OCI-LY7 (cell line): Measurements from ENCODE around the gene ADGRG3.

ENCODE experiments used
- CTCF ChIP-seq: fragments of 200-600 bp; sonication (generic); conservative IDR thresholded peaks from 2 replicates; pipeline ENCODE4 v1.5.1; 2014; ENCODE audit warnings: mild to moderate bottlenecking, antibody characterized with exemption, low read length, moderate library complexity, mixed read lengths
- EZH2phosphoT487 ChIP-seq: fragments of 200-600 bp; sonication (generic); IDR thresholded peaks from 2 replicates; pipeline ENCODE4 v1.6.1; 2018; ENCODE audit warnings: low read depth, borderline replicate concordance, mild to moderate bottlenecking, mixed run types, antibody characterized with exemption, low read length, moderate library complexity, mixed read lengths

- no peak for TF ChIP-seq CTCF
- no peak for TF ChIP-seq EZH2phosphoT487
Measured at GRCh38 chr16:57683636-57684545, 15.8 kb downstream of the ADGRG3 start.
